ENCODE results near the gene CEBPA. TPM values are rescaled to one million over a fixed set of nuclear protein-coding genes. Genes with fewer than 3 reads are reported as not detected.

The CEBPA gene
- total RNA-seq, 2 donors from 2014 or later, result 0.82 to 1.0 TPM

DNA sequence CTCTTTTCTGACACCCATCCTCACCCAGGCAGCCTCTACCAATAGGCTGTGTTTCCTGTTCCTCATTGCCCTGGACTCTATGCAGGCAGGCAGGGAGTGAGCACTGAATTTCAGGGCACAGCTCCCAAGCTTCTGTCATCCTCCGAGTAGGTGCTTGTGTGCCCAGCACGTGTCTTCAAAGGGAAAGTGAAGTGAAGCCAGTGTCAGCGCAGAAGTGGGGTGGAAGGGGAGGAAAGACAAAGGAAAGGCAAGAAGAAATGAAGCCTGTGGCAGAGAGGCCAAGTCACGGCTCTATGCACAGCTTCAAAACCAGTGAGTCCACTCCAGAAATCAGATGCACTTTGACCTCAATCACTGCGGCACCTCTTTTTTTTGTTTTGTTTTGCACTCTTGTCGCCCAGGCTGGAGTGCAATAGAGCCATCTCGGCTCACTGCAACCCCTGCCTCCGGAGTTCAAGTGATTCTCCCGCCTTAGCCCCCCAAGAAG lies 16.9 kb downstream of the CEBPA start:
- H3K27ac Mint-ChIP-seq, result no peak overlapping the region
- peaks cover 10% of the 10 kb centered on the region for H3K4me1 Mint-ChIP-seq (ENCODE audit: low read depth)
- H3K4me3 Mint-ChIP-seq, result no peak overlapping the region
- H3K27me3 Mint-ChIP-seq (ENCODE audit: low read depth), result peaks cover 39% of the 10 kb centered on the region
- peaks cover 10 to 16% of the 10 kb centered on the region in 2 donors for H3K9me3 Mint-ChIP-seq
- peaks cover 7 to 9% of the 10 kb centered on the region in 2 donors for H3K36me3 Mint-ChIP-seq (ENCODE audit: insufficient read depth in 2 of 2)
- no peak for ATAC-seq (replicated peaks in 1 of 2)
- DNase-seq, result no peak

DNA sequence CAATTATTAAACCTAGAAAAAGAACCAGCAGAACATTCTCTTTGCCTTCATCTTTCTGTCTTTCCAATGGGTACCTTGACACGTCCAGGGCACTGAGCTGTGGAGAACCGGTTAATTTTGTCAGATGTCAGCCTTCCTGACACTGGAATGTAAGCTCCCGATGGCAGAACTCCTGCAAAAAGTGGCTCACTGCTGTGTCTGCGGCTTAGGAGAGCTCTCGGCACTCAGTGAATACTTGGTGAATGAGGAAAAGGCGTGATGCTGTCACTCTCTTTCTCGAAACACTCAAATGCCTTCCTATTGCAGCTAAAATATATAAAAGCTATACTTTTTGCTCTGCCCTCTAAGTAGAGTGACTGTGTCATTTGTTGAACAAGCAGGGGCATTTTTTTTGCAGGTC lies 17.6 kb downstream of the CEBPA start:
- peaks cover 10 to 16% of the 10 kb centered on the region in 2 donors for H3K9me3 Mint-ChIP-seq

DNA sequence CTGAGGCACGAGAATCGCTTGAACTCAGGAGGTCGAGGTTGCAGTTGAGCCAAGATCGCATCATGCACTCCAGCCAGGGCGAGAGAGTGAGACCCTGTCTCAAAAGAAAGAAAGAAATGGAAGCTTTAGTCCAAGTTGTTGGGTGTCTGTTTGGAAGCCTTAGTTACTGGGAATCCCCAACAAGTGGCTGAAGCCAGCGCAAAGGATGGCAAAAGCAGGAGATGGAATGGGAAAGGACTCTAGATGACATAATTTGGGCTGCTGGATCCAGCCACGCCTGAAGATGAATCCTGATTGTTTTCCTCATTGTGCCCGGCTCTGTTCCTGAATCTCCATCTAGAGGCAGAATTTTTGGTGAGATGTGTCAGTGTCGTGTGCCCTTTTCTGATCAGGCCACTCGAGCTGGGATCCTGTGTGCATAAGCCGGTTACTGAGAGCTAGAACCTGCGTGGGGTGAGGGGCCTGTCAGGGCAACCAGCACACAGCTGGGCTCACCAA lies 18.1 kb downstream of the CEBPA start:
- Mint-ChIP-seq H3K4me1 (ENCODE audit: low read depth) (peaks cover 17% of the 10 kb centered on the region), H3K27ac (no peak overlapping the region), H3K4me3 (no peak overlapping the region)

More for the DNA sequence above, 17.6 kb downstream of the CEBPA start:
- DNase-seq (no peak), ATAC-seq (replicated peaks in 1 of 2) (no peak)
- no peak overlapping the region for H3K4me3 Mint-ChIP-seq
- H3K4me1 Mint-ChIP-seq (ENCODE audit: low read depth), result peaks cover 17% of the 10 kb centered on the region
- H3K27ac Mint-ChIP-seq, result no peak overlapping the region
- H3K27me3 Mint-ChIP-seq (ENCODE audit: low read depth), result peaks cover 39% of the 10 kb centered on the region
- peaks cover 9 to 10% of the 10 kb centered on the region in 2 donors for H3K36me3 Mint-ChIP-seq (ENCODE audit: insufficient read depth in 2 of 2)

DNA sequence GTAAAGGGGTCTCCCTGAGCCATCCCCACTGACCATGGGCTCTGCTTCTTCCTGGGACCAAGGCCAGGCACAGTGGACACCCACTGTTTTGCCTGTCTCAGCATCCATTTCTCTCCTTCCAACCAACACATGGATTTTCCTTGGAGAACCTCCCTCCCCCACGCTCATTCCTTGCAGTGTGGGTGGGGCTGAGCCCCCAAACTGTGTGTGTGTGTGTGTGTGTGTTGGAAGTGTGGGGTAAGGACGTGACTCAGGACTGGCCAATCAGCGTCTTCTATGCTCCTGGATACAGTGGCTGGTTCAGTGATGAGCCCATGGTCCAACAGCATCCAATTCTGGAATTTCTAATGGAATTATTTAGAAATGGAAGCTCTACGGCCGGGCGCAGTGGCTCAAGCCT lies 18.7 kb downstream of the CEBPA start:
- ATAC-seq (replicated peaks in 1 of 2) (no peak), DNase-seq (no peak)
- H3K4me1 Mint-ChIP-seq (ENCODE audit: low read depth), result peaks cover 17% of the 10 kb centered on the region
- peaks cover 5 to 9% of the 10 kb centered on the region in 2 donors for H3K9me3 Mint-ChIP-seq
- H3K27me3 Mint-ChIP-seq (ENCODE audit: low read depth), result peaks cover 35% of the 10 kb centered on the region
- peaks cover 3 to 10% of the 10 kb centered on the region in 2 donors for H3K36me3 Mint-ChIP-seq (ENCODE audit: insufficient read depth in 2 of 2)
- no peak overlapping the region for H3K4me3 Mint-ChIP-seq
- H3K27ac Mint-ChIP-seq, result no peak overlapping the region

More for the DNA sequence above, 18.1 kb downstream of the CEBPA start:
- Mint-ChIP-seq H3K27me3 (ENCODE audit: low read depth) (peaks cover 39% of the 10 kb centered on the region), H3K36me3 (ENCODE audit: insufficient read depth in 2 of 2) (peaks cover 8 to 10% of the 10 kb centered on the region in 2 donors), H3K9me3 (peaks cover 10 to 13% of the 10 kb centered on the region in 2 donors)
- no peak for DNase-seq
- no peak for ATAC-seq (replicated peaks in 1 of 2)

DNA sequence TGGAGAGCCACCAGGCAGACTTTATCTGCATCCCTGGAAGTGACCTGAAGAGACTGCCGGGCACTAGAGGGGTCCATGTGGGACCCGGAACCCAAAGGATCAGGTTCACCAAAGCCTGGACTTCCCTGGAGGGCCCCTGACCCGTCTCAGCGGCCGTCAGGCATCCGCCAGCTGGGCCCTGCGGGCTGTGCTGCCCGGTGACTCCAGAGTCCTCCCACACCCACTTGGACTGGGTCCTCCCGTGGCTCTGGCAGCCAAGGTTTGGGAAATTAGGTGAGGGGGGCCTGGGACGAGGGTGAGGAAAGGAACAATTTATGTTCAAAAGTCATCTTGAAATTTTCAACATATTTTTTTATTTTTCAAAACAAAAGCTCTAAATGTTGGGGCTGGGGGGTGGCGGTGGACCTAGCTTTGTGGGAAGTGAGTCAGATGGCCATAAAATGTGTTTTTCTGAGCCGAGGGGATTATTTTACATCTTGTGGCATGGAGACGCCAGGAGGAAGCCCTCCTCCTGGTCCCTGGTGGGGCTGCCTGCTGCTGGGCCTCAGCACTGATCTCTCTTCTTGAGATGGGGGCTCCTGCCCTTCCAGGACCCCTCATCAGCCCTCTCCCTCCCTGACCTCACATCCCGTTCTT lies 20.2 kb downstream of the CEBPA start:
- peaks cover 0 to 2% of the 10 kb centered on the region in 2 donors for H3K36me3 Mint-ChIP-seq (ENCODE audit: insufficient read depth in 2 of 2)
- peaks cover 24% of the 10 kb centered on the region for H3K27me3 Mint-ChIP-seq (ENCODE audit: low read depth)
- DNase-seq (no peak), ATAC-seq (replicated peaks in 1 of 2) (no peak)
- peaks cover 17% of the 10 kb centered on the region for H3K4me1 Mint-ChIP-seq (ENCODE audit: low read depth)
- no peak overlapping the region for H3K27ac Mint-ChIP-seq
- no peak overlapping the region for H3K4me3 Mint-ChIP-seq
- no peaks in the 10 kb centered on the region for H3K9me3 Mint-ChIP-seq

DNA sequence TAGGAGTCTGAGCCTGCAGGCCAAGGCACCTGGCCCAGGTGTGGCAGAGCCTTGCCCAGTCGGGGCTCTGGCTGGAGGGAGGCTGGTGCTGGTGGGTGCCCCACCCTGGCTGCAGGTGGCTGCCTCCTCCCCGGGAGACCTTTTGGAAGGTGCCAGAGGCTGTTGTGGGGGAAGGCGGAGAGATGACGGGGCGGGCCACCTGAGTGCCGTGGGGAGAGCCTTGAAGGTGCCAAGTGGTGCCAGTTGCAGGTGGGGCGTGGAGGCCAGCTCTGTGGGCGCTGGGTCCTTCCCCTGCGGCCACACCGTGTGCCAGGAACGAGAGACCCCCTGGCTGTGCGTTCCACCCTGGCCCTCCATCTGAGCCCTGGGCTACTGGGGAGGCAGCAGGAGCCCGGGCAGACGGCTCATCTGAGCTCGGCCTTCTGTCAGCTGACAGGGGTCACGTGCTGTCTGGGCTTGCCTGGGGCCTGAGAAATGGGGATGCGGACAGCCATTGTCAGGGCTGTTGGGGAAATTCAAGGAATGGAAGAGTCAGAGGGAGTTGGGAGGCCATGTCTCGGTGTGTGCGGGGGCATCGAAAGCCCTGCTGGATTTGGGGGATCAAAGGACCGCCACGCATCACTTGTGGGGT lies 20.9 kb downstream of the CEBPA start:
- H3K27me3 Mint-ChIP-seq (ENCODE audit: low read depth), result peaks cover 18% of the 10 kb centered on the region
- ATAC-seq (replicated peaks in 1 of 2) (no peak), DNase-seq (no peak)
- no peak overlapping the region for H3K27ac Mint-ChIP-seq
- H3K36me3 Mint-ChIP-seq (ENCODE audit: insufficient read depth in 2 of 2), result peaks cover 0 to 2% of the 10 kb centered on the region in 2 donors
- H3K4me1 Mint-ChIP-seq (ENCODE audit: low read depth), result peaks cover 12% of the 10 kb centered on the region
- H3K4me3 Mint-ChIP-seq, result no peak overlapping the region
- H3K9me3 Mint-ChIP-seq, result no peaks in the 10 kb centered on the region

DNA sequence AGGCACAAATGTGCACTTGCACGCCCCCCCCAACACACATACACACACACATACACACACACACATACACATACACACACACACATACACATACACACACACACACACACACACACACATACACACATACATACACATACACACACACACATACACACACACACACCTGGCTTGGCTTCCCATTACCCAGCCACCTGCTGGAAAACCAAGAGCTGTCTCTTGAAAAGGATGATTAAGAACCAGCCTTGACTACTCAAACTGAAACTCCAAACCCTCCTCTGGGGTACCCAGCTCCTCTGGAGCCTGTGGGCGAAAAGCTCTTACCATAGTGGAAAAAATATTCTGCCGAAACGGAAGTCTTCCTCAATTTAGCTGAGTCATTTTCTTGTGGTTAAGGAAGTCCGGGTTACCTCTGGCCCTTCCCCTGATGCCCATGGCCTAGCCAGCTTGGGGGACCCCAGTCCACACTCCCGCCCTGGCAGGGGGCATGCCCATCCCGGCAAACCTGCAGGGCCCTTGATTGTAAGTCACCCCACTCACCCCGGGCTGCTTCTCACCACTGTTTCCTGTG lies 21.9 kb downstream of the CEBPA start:
- peak; percentile 59 to 64 for DNase-seq
- Mint-ChIP-seq H3K4me1 (ENCODE audit: low read depth) (peaks cover 12% of the 10 kb centered on the region), H3K27me3 (ENCODE audit: low read depth) (peaks cover 14% of the 10 kb centered on the region), H3K36me3 (ENCODE audit: insufficient read depth in 2 of 2) (peaks cover 0 to 2% of the 10 kb centered on the region in 2 donors), H3K9me3 (no peaks in the 10 kb centered on the region), H3K27ac (peak overlapping the region; percentile 86), H3K4me3 (peak overlapping the region; percentile 10 to 13)
- ATAC-seq (replicated peaks in 1 of 2), result peak; percentile 94

DNA sequence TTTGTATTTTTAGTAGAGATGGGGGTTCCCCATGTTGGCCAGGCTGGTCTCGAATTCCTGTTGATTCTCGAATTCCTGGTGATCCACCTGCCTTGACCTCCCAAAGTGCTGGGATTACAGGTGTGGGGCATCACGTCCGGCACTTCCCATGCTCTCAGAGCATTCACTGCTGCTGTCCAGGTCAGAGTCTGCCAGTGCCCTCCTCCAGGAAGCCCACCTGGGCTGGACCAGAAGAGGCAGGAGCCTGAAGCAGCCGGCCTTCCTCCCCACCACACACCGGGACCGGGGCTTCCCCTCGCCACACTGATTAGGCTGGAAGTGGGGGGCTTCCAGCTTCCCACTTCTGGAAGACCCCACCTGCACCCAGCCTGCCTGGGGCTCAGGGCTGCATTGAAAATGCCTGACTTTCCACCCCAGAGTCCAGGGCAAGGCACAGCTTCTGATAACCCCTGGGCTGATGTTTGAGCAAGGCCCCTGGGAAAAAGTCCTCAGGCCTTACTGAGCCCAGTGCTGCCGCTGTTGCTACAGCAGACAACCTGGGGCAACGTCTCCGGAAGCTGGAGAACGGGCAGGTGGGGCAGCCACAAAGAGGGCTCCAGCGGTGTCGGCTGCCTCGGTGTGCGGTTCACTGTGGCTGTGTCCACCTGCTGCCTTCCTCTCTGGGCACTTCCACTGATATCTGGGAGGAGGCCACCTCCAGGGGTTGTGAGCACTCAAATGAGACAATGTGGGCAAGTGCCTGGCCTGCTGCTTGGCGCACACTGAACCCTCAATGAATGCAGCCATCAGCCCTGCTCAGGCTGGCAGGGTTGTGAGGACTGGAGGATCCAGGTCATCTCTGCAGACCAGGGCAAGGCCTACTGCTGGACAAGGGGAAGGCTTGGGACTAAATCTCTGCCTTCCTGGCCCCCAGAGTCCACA lies 22.6 kb downstream of the CEBPA start:
- H3K9me3 Mint-ChIP-seq, result no peaks in the 10 kb centered on the region
- no peak for DNase-seq
- peaks cover 0 to 2% of the 10 kb centered on the region in 2 donors for H3K36me3 Mint-ChIP-seq (ENCODE audit: insufficient read depth in 2 of 2)
- H3K27me3 Mint-ChIP-seq (ENCODE audit: low read depth), result peaks cover 10% of the 10 kb centered on the region
- peaks cover 12% of the 10 kb centered on the region for H3K4me1 Mint-ChIP-seq (ENCODE audit: low read depth)
- no peak overlapping the region for H3K27ac Mint-ChIP-seq
- peak overlapping the region in 1 of 2 donors; percentile 13 for H3K4me3 Mint-ChIP-seq
- peak in 1 of 2 donors; percentile 11 for ATAC-seq (replicated peaks in 1 of 2)

DNA sequence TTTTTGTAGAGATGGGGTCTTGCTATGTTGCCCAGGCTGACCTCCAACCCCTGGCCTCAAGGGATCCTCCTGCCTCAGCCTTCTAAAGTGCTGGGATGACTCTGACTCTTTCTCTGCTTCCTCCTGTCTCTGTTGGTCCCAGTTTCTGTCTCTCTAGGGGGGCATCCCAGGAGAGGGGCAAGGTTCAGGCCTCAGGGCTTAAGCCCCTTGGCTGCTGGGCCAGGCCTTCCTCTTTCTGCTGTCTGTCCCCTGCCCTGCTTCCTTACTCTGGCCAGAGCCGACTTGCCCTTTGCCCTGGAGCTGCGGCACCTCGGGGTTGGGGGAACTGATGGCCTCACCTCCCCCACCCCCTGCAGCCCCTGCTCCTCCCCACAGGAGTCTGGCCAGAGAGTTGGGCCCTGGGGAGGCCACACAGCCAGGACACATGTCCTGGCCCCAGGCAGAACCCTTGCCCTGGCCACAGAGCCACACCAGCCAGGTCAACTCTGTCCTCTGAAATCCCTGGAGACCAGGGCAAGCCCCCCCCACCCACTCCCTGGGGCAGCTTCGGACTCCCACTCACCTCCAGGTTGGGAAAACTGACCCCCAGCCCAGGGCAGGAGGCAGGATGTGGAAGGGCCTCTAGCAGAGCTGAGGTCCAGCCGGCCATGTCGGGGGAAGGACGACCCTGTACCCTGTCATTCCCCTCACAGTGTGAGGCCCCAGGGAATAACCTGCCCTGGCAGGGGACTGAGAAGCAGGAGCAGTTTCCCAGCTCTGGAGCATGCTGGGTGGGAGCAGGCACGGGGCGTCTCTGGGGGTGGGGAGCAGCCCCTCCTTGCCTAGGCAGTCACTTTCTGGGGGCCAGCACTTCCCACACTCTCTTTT lies 23.7 kb downstream of the CEBPA start:
- no peak for DNase-seq
- H3K27me3 Mint-ChIP-seq (ENCODE audit: low read depth), result peaks cover 1% of the 10 kb centered on the region
- H3K27ac Mint-ChIP-seq, result no peak overlapping the region
- peaks cover 0 to 2% of the 10 kb centered on the region in 2 donors for H3K36me3 Mint-ChIP-seq (ENCODE audit: insufficient read depth in 2 of 2)
- no peak overlapping the region for H3K4me3 Mint-ChIP-seq
- ATAC-seq (replicated peaks in 1 of 2), result no peak
- no peaks in the 10 kb centered on the region for H3K9me3 Mint-ChIP-seq
- H3K4me1 Mint-ChIP-seq (ENCODE audit: low read depth), result peaks cover 12% of the 10 kb centered on the region

DNA sequence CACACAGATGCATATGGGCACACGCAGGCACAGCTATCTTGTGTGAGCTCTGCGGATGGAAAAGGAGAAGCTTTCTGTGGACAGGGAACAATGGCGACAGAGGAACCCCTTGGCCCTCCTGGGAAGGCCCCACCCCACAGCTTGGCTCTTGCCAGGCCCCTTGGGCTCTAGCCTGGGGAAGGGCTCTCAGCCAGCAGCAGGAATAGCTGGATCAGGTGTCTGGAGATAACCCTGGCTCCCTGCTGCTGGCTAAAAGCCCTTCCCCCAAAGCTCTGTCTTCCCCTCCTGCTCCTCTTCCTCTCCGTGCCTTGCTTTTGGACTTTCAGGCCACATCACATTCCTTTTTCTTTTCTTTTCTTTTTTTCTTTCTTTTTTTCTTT lies 24.3 kb downstream of the CEBPA start:
- DNase-seq, result no peak
- Mint-ChIP-seq H3K4me3 (no peak overlapping the region), H3K36me3 (ENCODE audit: insufficient read depth in 2 of 2) (peaks cover 0 to 2% of the 10 kb centered on the region in 2 donors), H3K27me3 (ENCODE audit: low read depth) (no peaks in the 10 kb centered on the region), H3K27ac (no peak overlapping the region), H3K4me1 (ENCODE audit: low read depth) (peaks cover 12% of the 10 kb centered on the region), H3K9me3 (no peaks in the 10 kb centered on the region)
- ATAC-seq (replicated peaks in 1 of 2), result no peak

DNA sequence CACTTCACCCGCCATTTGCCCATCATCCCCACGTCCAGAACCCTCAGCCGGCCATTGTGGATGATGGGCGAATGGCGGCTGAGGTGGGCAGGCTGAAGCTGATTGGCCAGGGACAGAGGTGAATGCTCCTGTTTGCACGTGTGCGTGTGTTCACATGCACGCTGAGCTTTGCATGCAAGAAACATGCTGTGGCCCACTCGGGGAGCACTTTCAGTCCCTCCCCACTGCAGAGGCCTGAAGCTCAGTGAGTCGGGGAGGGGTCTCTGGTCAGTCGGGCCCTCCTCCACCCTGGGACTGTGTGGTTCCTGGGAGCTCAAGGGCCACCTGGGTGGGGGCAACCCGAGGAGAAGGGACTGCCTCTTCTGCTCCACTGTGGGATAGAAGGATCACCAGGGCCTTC lies 24.9 kb downstream of the CEBPA start:
- H3K4me1 Mint-ChIP-seq (ENCODE audit: low read depth), result peaks cover 12% of the 10 kb centered on the region
- H3K9me3 Mint-ChIP-seq, result no peaks in the 10 kb centered on the region
- H3K4me3 Mint-ChIP-seq, result no peak overlapping the region
- peaks cover 0 to 2% of the 10 kb centered on the region in 2 donors for H3K36me3 Mint-ChIP-seq (ENCODE audit: insufficient read depth in 2 of 2)
- ATAC-seq (replicated peaks in 1 of 2) (no peak), DNase-seq (no peak)
- no peak overlapping the region for H3K27ac Mint-ChIP-seq
- no peaks in the 10 kb centered on the region for H3K27me3 Mint-ChIP-seq (ENCODE audit: low read depth)

All from activated T-cell treated with anti-CD3 and anti-CD28 coated beads, Interleukin-2, amount 50 U/mL, for 72 hours (primary cell).